CD14-positive monocyte (primary cell): ENCODE measurements around the gene CDK19. TPM values are rescaled to one million over a fixed set of nuclear protein-coding genes. Genes with fewer than 3 reads are reported as not detected.

Source experiments
- DNase-seq, 3 donors: peaks; one replicate each; pipeline ENCODE4 v3.0.0-alpha.2; 2011 to 2022
- H2AFZ ChIP-seq: 2 replicates; pipeline ENCODE4 v1.6.0; 2012; ENCODE audit warnings: mild to moderate bottlenecking, low read depth, low read length, inconsistent platforms; ENCODE audit not compliant: insufficient read depth, poor library complexity, severe bottlenecking
- H3K27ac ChIP-seq, 2 donors: 1 replicate in 1 of 2; 2 replicates in 1 of 2; pipeline ENCODE4 v1.5.1; 2012 to 2013; ENCODE audit warnings: low read length in 2 of 2, control low read depth in 1 of 2, inconsistent platforms in 1 of 2, low read depth in 1 of 2, mild to moderate bottlenecking in 1 of 2
- H3K27me3 ChIP-seq, 2 donors: one replicate each; pipeline versions ENCODE4 v1.6.0 to v1.6.1; 2011 to 2013; ENCODE audit warnings: low read length in 2 of 2; ENCODE audit not compliant: control insufficient read depth in 2 of 2, insufficient read depth in 2 of 2
- H3K36me3 ChIP-seq, 2 donors: replicated peaks in 1 of 2; 1 replicate in 1 of 2; 2 replicates in 1 of 2; pipeline versions ENCODE4 v1.5.1 to v1.6.1; 2012 to 2013; ENCODE audit warnings: low read length in 2 of 2, control low read depth in 1 of 2, inconsistent platforms in 1 of 2, mild to moderate bottlenecking in 1 of 2; ENCODE audit not compliant: insufficient read depth in 2 of 2, control insufficient read depth in 1 of 2
- H3K4me1 ChIP-seq, 2 donors: 1 replicate in 1 of 2; 2 replicates in 1 of 2; pipeline versions ENCODE4 v1.5.1 to v1.6.1; 2012 to 2013; ENCODE audit warnings: low read length in 2 of 2, control low read depth in 1 of 2, inconsistent platforms in 1 of 2, mild to moderate bottlenecking in 1 of 2, moderate library complexity in 1 of 2; ENCODE audit not compliant: insufficient read depth in 2 of 2, control insufficient read depth in 1 of 2
- H3K4me2 ChIP-seq: replicated peaks from 2 replicates; pipeline ENCODE3; 2012; ENCODE audit warnings: low read length, moderate library complexity, mild to moderate bottlenecking; ENCODE audit not compliant: poor library complexity, severe bottlenecking; ENCODE audit errors: extremely low read depth
- H3K4me3 ChIP-seq, 3 experiments: fragments of 200-600 bp in 1 of 3; sonication (generic) in 1 of 3; replicated peaks in 1 of 3; 1 replicate in 2 of 3; 2 replicates in 1 of 3; pipeline ENCODE4 v1.5.1; 2011 to 2013; ENCODE audit warnings: low read length in 3 of 3, mild to moderate bottlenecking in 3 of 3, control low read depth in 2 of 3, low read depth in 2 of 3, inconsistent platforms in 1 of 3, moderate library complexity in 1 of 3
- H3K79me2 ChIP-seq: 2 replicates; pipeline ENCODE4 v1.6.0; 2012; ENCODE audit warnings: mild to moderate bottlenecking, control low read depth, inconsistent platforms, low read length, moderate library complexity; ENCODE audit not compliant: insufficient read depth
- H3K9ac ChIP-seq: 2 replicates; pipeline ENCODE4 v1.6.0; 2017; ENCODE audit warnings: low read length, mild to moderate bottlenecking; ENCODE audit not compliant: insufficient read depth, poor library complexity, severe bottlenecking
- H3K9me3 ChIP-seq, 2 donors: replicated peaks in 1 of 2; 1 replicate in 1 of 2; 2 replicates in 1 of 2; pipeline versions ENCODE4 v1.5.1 to v1.6.1; 2012 to 2013; ENCODE audit warnings: low read length in 2 of 2, control low read depth in 1 of 2; ENCODE audit not compliant: control insufficient read depth in 1 of 2, insufficient read depth in 1 of 2
- H4K20me1 ChIP-seq: 2 replicates; pipeline ENCODE4 v1.6.0; 2012; ENCODE audit warnings: mild to moderate bottlenecking, low read length, control low read depth, moderate library complexity; ENCODE audit not compliant: insufficient read depth
- H3K27ac Mint-ChIP-seq, 7 donors: one replicate each; pipeline ENCODE4 v1.8.0; 2020; ENCODE audit warnings: mild to moderate bottlenecking in 7 of 7, mixed read lengths in 7 of 7, moderate library complexity in 6 of 7, inconsistent platforms in 2 of 7
- H3K27me3 Mint-ChIP-seq, 3 donors: one replicate each; pipeline ENCODE4 v1.8.0; 2021 to 2022; ENCODE audit warnings: low read depth in 3 of 3, mild to moderate bottlenecking in 3 of 3, mixed read lengths in 3 of 3, moderate library complexity in 3 of 3, inconsistent platforms in 1 of 3
- H3K36me3 Mint-ChIP-seq, 2 donors: one replicate each; pipeline ENCODE4 v1.8.0; 2020; ENCODE audit warnings: mixed read lengths in 2 of 2, inconsistent platforms in 1 of 2, mild to moderate bottlenecking in 1 of 2
- H3K4me1 Mint-ChIP-seq: one replicate; pipeline ENCODE4 v1.8.0; 2020; ENCODE audit warnings: mild to moderate bottlenecking, mixed read lengths
- H3K4me3 Mint-ChIP-seq, 2 donors: one replicate each; pipeline ENCODE4 v1.8.0; 2020; ENCODE audit warnings: mild to moderate bottlenecking in 2 of 2, mixed read lengths in 2 of 2, moderate library complexity in 1 of 2
- H3K9me3 Mint-ChIP-seq, 7 donors: one replicate each; pipeline ENCODE4 v1.8.0; 2020 to 2022; ENCODE audit warnings: mixed read lengths in 7 of 7, mild to moderate bottlenecking in 6 of 7, moderate library complexity in 6 of 7, inconsistent platforms in 2 of 7
- CTCF ChIP-seq: fragments of 200-600 bp; IDR thresholded peaks from one replicate; pipeline ENCODE4 v1.8.0; 2022; ENCODE audit warnings: antibody characterized with exemption, mild to moderate bottlenecking
- WGBS: methylation state at CpG from one replicate; pipeline ENCODE4 v1.1.5; 2013; ENCODE audit warnings: missing lambda C conversion rate; ENCODE audit not compliant: insufficient coverage; 5-methylcytosine and 5-hydroxymethylcytosine counted together
- intact Hi-C, 2 donors: fragments of 100-400 bp; cut with micrococcal nuclease; formaldehyde crosslinking; loops; one replicate each; pipeline versions ENCODE4 v1.15.0 to v1.15.1; 2023
- polyA plus RNA-seq, 3 donors: library from polyadenylated mRNA; depleted of rRNA in 1 of 3; unstranded in 2 of 3; stranded (reverse) in 1 of 3; fragments of 300-500 nt in 2 of 3; fragments of >200 nt in 1 of 3; fragmentation: Illumina TruSeq in 2 of 3; gene quantifications; 1 replicate in 2 of 3; 2 replicates in 1 of 3; pipeline ENCODE4 v1.2.3, GENCODE V29; 2012 to 2021

Gene CDK19
- polyA plus RNA-seq, 3 donors, result 2.7 to 12.0 (median 3.9) TPM

DNA sequence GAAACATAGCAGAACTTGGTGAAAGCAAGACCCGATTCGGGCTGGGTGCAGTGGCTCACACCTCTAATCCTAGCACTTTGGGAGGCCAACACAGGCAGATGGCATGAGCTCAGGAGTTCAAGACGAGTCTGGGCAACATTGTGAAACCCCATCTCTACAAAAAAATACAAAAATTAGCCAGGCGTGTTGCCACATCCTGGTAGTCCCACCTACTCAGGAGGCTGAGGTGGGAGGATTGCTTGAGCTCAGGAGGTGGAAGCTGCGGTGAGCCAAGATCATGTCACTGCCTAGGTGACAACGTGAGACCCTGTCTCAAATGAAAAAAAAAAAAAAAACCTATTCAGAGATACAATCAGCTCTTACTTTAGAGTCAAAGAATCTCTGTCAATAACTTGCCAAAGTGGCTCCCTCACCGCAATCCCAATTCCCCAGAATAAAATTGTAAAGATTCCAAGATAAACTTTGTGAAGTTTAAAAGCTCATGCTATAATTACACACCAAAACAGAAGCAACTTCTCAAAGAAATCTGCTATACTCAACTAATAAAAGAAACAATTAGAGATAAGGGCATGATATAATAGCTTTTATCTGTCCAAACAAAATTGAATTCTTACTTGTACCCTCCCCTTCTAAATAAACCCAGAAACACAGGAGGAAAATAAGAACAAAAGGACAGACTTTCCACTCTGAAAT lies 33.6 kb downstream of the CDK19 start:
- Histone ChIP-seq H3K9me3 (no peaks in the 10 kb centered on the region), H3K4me2 (no peak overlapping the region), H3K27ac (no peak overlapping the region), H3K36me3 (peaks cover 0 to 5% of the 10 kb centered on the region in 2 donors), H3K4me1 (peaks cover 0 to 6% of the 10 kb centered on the region in 2 donors), H4K20me1 (peaks cover 44% of the 10 kb centered on the region), H3K9ac (no peak overlapping the region), H3K4me3 (no peak overlapping the region), H3K27me3 (no peaks in the 10 kb centered on the region), H3K79me2 (peaks cover 64% of the 10 kb centered on the region), H2AFZ (no peak overlapping the region)
- Mint-ChIP-seq H3K4me1 (peaks cover 24% of the 10 kb centered on the region), H3K27ac (no peak overlapping the region), H3K36me3 (peaks cover 9 to 16% of the 10 kb centered on the region in 2 donors), H3K4me3 (no peak overlapping the region), H3K27me3 (no peaks in the 10 kb centered on the region), H3K9me3 (no peaks in the 10 kb centered on the region)
- intact Hi-C loops, result no loop called here
- whole genome bisulfite sequencing, result 92% methylated on average over 2 of the region's 7 CpGs
- no peak for TF ChIP-seq CTCF
- no peak for DNase-seq

GRCh38 chr6:110778333-110778732 lies 36.9 kb downstream of the CDK19 start:
- no peak overlapping the region for H3K4me3 ChIP-seq
- no peak for TF ChIP-seq CTCF
- intact Hi-C loops, result no loop called here

More at GRCh38 chr6:110778333-110778732, 36.9 kb downstream of the CDK19 start:
- H3K79me2 ChIP-seq, result peaks cover 79% of the 10 kb centered on the region
- peaks cover 8% of the 10 kb centered on the region for H3K4me1 Mint-ChIP-seq
- H3K9ac ChIP-seq, result no peak overlapping the region
- H3K4me1 ChIP-seq, result no peaks in the 10 kb centered on the region
- no peak overlapping the region for H3K27ac ChIP-seq
- H4K20me1 ChIP-seq, result peaks cover 36% of the 10 kb centered on the region
- DNase-seq, result no peak
- no peaks in the 10 kb centered on the region for H3K9me3 Mint-ChIP-seq
- no peak overlapping the region for H3K4me3 Mint-ChIP-seq
- H3K36me3 Mint-ChIP-seq, result peaks cover 9 to 11% of the 10 kb centered on the region in 2 donors
- WGBS, result no CpG with 5 or more reads among the region's 1 CpG
- no peaks in the 10 kb centered on the region for H3K9me3 ChIP-seq
- no peaks in the 10 kb centered on the region for H3K27me3 ChIP-seq
- no peak overlapping the region for H2AFZ ChIP-seq
- H3K27ac Mint-ChIP-seq, result no peak overlapping the region
- H3K36me3 ChIP-seq, result peaks cover 0 to 5% of the 10 kb centered on the region in 2 donors
- no peaks in the 10 kb centered on the region for H3K27me3 Mint-ChIP-seq
- no peak overlapping the region for H3K4me2 ChIP-seq
